Activated naive CD8-positive, alpha-beta T cell treated with anti-CD3 and anti-CD28 coated beads, Interleukin-2, amount 50 U/mL, for 16 hours (primary cell): ENCODE data around the gene CPOX.
"Not testable (repeated sequence)": the region's sequence is repeated elsewhere in the genome, so short reads cannot be mapped to it uniquely, and the experiment has no call there.

Experiments
- DNase-seq: peaks from one replicate; pipeline ENCODE4 v3.0.0-alpha.2; 2020; ENCODE audit warnings: low read depth, low spot score

Gene CPOX

GRCh38 chr3:98563661-98564281 lies 29.6 kb downstream of the CPOX start:
- DNase-seq = no peak

GRCh38 chr3:98561727-98562521 lies 31.5 kb downstream of the CPOX start:
- no peak for DNase-seq

GRCh38 chr3:98560911-98561310 lies 32.5 kb downstream of the CPOX start:
- DNase-seq = no peak

GRCh38 chr3:98559769-98560168 lies 33.6 kb downstream of the CPOX start:
- DNase-seq = not testable (repeated sequence)

- no peak for DNase-seq
These were observed 35.1 kb downstream of the CPOX start for GRCh38 chr3:98558100-98558827.

- no peak for DNase-seq
These were observed 35.9 kb downstream of the CPOX start for GRCh38 chr3:98557324-98558010.

- peak; percentile 41 for DNase-seq
These were observed 37.0 kb downstream of the CPOX start for GRCh38 chr3:98556164-98557130.

- DNase-seq = no peak
These were observed 38.4 kb downstream of the CPOX start for GRCh38 chr3:98555025-98555379.

GRCh38 chr3:98554580-98554979 lies 38.8 kb downstream of the CPOX start:
- DNase-seq = no peak

GRCh38 chr3:98553753-98554152 lies 39.7 kb downstream of the CPOX start:
- no peak for DNase-seq

- no peak for DNase-seq
These were observed 40.3 kb downstream of the CPOX start for GRCh38 chr3:98553021-98553563.

- no peak for DNase-seq
These were observed 41.0 kb downstream of the CPOX start for GRCh38 chr3:98552232-98553020.

- no peak for DNase-seq
These were observed 41.7 kb downstream of the CPOX start for GRCh38 chr3:98551754-98552153.

- DNase-seq = no peak
These were observed 42.2 kb downstream of the CPOX start for GRCh38 chr3:98551236-98551635.

GRCh38 chr3:98550833-98551232 lies 42.6 kb downstream of the CPOX start:
- DNase-seq = no peak

GRCh38 chr3:98548544-98548943 lies 44.9 kb downstream of the CPOX start:
- DNase-seq = no peak

- no peak for DNase-seq
These were observed 47.5 kb downstream of the CPOX start for GRCh38 chr3:98545940-98546339.

- DNase-seq = no peak
These were observed 50.8 kb downstream of the CPOX start for GRCh38 chr3:98542623-98543022.

GRCh38 chr3:98541695-98542094 lies 51.7 kb downstream of the CPOX start:
- no peak for DNase-seq

GRCh38 chr3:98540346-98540745 lies 53.1 kb downstream of the CPOX start:
- no peak for DNase-seq
